HL-60 (cell line): Measurements from ENCODE around the gene OS9.

Experiments used
- DNase-seq, 2 experiments: peaks; one replicate each; pipeline ENCODE4 v3.0.0-alpha.2; 2010 to 2020; ENCODE audit warnings: low read depth in 1 of 2, low spot score in 1 of 2
- H3K27ac ChIP-seq: fragments of 250-450 bp; sonication (Bioruptor Pico); replicated peaks from 2 replicates; pipeline ENCODE4 v1.5.1; 2020; ENCODE audit warnings: mild to moderate bottlenecking, moderate library complexity
- H3K27me3 ChIP-seq: fragments of 250-450 bp; sonication (Bioruptor Pico); 2 replicates; pipeline ENCODE4 v1.5.1; 2021; ENCODE audit warnings: mild to moderate bottlenecking, moderate library complexity; ENCODE audit not compliant: insufficient read depth, poor library complexity, severe bottlenecking
- H3K4me3 ChIP-seq: replicated peaks from 2 replicates; pipeline ENCODE4 v1.5.1; 2011; ENCODE audit warnings: mild to moderate bottlenecking, control low read depth, low read length; ENCODE audit not compliant: insufficient read depth
- CTCF ChIP-seq: IDR thresholded peaks from one replicate; pipeline ENCODE4 v1.5.1; 2011; ENCODE audit warnings: low read length, control low read depth, inconsistent platforms; ENCODE audit not compliant: insufficient read depth
- GABPA ChIP-seq: IDR thresholded peaks from 2 replicates; pipeline ENCODE4 v1.6.1; 2012; ENCODE audit warnings: low read depth
- POLR2AphosphoS5 ChIP-seq: IDR thresholded peaks from 2 replicates; pipeline ENCODE4 v1.6.1; 2012; ENCODE audit warnings: low read depth
- SPI1 ChIP-seq: IDR thresholded peaks from 2 replicates; pipeline ENCODE4 v1.6.1; 2012; ENCODE audit warnings: low read depth, mild to moderate bottlenecking, borderline replicate concordance
- TF ChIP-seq, protein P1 (sequence below): IDR thresholded peaks from 2 replicates; pipeline ENCODE4 v1.6.1; 2012; ENCODE audit warnings: low read depth; ENCODE audit not compliant: insufficient replicate concordance

Gene OS9

GRCh38 chr12:57734591-57734990 is 40.7 kb downstream of the OS9 start:
- no peak for DNase-seq
- TF ChIP-seq, protein P1, sequence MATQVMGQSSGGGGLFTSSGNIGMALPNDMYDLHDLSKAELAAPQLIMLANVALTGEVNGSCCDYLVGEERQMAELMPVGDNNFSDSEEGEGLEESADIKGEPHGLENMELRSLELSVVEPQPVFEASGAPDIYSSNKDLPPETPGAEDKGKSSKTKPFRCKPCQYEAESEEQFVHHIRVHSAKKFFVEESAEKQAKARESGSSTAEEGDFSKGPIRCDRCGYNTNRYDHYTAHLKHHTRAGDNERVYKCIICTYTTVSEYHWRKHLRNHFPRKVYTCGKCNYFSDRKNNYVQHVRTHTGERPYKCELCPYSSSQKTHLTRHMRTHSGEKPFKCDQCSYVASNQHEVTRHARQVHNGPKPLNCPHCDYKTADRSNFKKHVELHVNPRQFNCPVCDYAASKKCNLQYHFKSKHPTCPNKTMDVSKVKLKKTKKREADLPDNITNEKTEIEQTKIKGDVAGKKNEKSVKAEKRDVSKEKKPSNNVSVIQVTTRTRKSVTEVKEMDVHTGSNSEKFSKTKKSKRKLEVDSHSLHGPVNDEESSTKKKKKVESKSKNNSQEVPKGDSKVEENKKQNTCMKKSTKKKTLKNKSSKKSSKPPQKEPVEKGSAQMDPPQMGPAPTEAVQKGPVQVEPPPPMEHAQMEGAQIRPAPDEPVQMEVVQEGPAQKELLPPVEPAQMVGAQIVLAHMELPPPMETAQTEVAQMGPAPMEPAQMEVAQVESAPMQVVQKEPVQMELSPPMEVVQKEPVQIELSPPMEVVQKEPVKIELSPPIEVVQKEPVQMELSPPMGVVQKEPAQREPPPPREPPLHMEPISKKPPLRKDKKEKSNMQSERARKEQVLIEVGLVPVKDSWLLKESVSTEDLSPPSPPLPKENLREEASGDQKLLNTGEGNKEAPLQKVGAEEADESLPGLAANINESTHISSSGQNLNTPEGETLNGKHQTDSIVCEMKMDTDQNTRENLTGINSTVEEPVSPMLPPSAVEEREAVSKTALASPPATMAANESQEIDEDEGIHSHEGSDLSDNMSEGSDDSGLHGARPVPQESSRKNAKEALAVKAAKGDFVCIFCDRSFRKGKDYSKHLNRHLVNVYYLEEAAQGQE: no peak
- TF ChIP-seq SPI1: no peak
- no peak for TF ChIP-seq POLR2AphosphoS5
- TF ChIP-seq GABPA: no peak
- no peak for TF ChIP-seq CTCF
- Histone ChIP-seq H3K4me3 (no peak overlapping the region), H3K27ac (no peak overlapping the region), H3K27me3 (no peaks in the 10 kb centered on the region)

GRCh38 chr12:57735198-57735855 is 41.4 kb downstream of the OS9 start:
- TF ChIP-seq SPI1 (no peak), CTCF (no peak), POLR2AphosphoS5 (no peak), GABPA (no peak)
- TF ChIP-seq, protein P1: no peak
- H3K4me3 ChIP-seq: no peak overlapping the region
- no peaks in the 10 kb centered on the region for H3K27me3 ChIP-seq
- no peak overlapping the region for H3K27ac ChIP-seq
- no peak for DNase-seq

GRCh38 chr12:57735952-57736740 is 42.2 kb downstream of the OS9 start:
- TF ChIP-seq POLR2AphosphoS5 (no peak), SPI1 (no peak), GABPA (no peak), CTCF (no peak)
- TF ChIP-seq, protein P1: no peak
- no peaks in the 10 kb centered on the region for H3K27me3 ChIP-seq
- no peak overlapping the region for H3K27ac ChIP-seq
- no peak for DNase-seq
- H3K4me3 ChIP-seq: no peak overlapping the region
